ENCODE data around the gene SND1. TPM values are rescaled to one million over a fixed set of nuclear protein-coding genes. Genes with fewer than 3 reads are reported as not detected.

Gene SND1
- total RNA-seq, 3 donors from 2014 or later, result 260 to 267 (median 267) TPM

GRCh38 chr7:127888825-127889224, 236.8 kb downstream of the SND1 start:
- Mint-ChIP-seq H3K27me3 (ENCODE audit: low read depth) (no peaks in the 10 kb centered on the region), H3K36me3 (ENCODE audit: insufficient read depth) (peaks cover 67% of the 10 kb centered on the region)
- ATAC-seq, result no peak

GRCh38 chr7:127889677-127890076, 237.7 kb downstream of the SND1 start:
- no peak for DNase-seq
- no peaks in the 10 kb centered on the region for H3K9me3 Mint-ChIP-seq
- H3K4me3 Mint-ChIP-seq, result no peak overlapping the region
- no peaks in the 10 kb centered on the region for H3K27me3 Mint-ChIP-seq (ENCODE audit: low read depth)
- ATAC-seq, result no peak
- H3K4me1 Mint-ChIP-seq (ENCODE audit: low read depth), result peaks cover 7% of the 10 kb centered on the region
- peaks cover 62% of the 10 kb centered on the region for H3K36me3 Mint-ChIP-seq (ENCODE audit: insufficient read depth)

More at GRCh38 chr7:127888825-127889224, 236.8 kb downstream of the SND1 start:
- Mint-ChIP-seq H3K4me1 (ENCODE audit: low read depth) (peaks cover 7% of the 10 kb centered on the region), H3K4me3 (no peak overlapping the region), H3K9me3 (no peaks in the 10 kb centered on the region)
- DNase-seq, result no peak

- peaks cover 59% of the 10 kb centered on the region for H3K36me3 Mint-ChIP-seq (ENCODE audit: insufficient read depth)
- no peak overlapping the region for H3K4me3 Mint-ChIP-seq
- ATAC-seq (no peak), DNase-seq (no peak)
- H3K27me3 Mint-ChIP-seq (ENCODE audit: low read depth), result no peaks in the 10 kb centered on the region
- H3K9me3 Mint-ChIP-seq, result no peaks in the 10 kb centered on the region
- peaks cover 7% of the 10 kb centered on the region for H3K4me1 Mint-ChIP-seq (ENCODE audit: low read depth)
Measured at GRCh38 chr7:127890726-127891125, 238.7 kb downstream of the SND1 start.

- DNase-seq, result no peak
- Mint-ChIP-seq H3K36me3 (ENCODE audit: insufficient read depth) (peaks cover 57% of the 10 kb centered on the region), H3K4me1 (ENCODE audit: low read depth) (peaks cover 7% of the 10 kb centered on the region), H3K9me3 (no peaks in the 10 kb centered on the region), H3K27me3 (ENCODE audit: low read depth) (no peaks in the 10 kb centered on the region), H3K4me3 (no peak overlapping the region)
- ATAC-seq, result no peak
Measured at GRCh38 chr7:127891144-127891543, 239.2 kb downstream of the SND1 start.

- Mint-ChIP-seq H3K9me3 (no peaks in the 10 kb centered on the region), H3K4me1 (ENCODE audit: low read depth) (peaks cover 7% of the 10 kb centered on the region), H3K4me3 (no peak overlapping the region), H3K36me3 (ENCODE audit: insufficient read depth) (peaks cover 55% of the 10 kb centered on the region), H3K27me3 (ENCODE audit: low read depth) (no peaks in the 10 kb centered on the region)
- no peak for DNase-seq
- no peak for ATAC-seq
Measured at GRCh38 chr7:127891854-127892438, 240.0 kb downstream of the SND1 start.

GRCh38 chr7:127892488-127893314, 240.7 kb downstream of the SND1 start:
- H3K4me3 Mint-ChIP-seq, result no peak overlapping the region
- H3K4me1 Mint-ChIP-seq (ENCODE audit: low read depth), result peaks cover 7% of the 10 kb centered on the region
- no peak for ATAC-seq
- H3K36me3 Mint-ChIP-seq (ENCODE audit: insufficient read depth), result peaks cover 50% of the 10 kb centered on the region
- no peak for DNase-seq
- H3K9me3 Mint-ChIP-seq, result no peaks in the 10 kb centered on the region
- H3K27me3 Mint-ChIP-seq (ENCODE audit: low read depth), result no peaks in the 10 kb centered on the region

- H3K27me3 Mint-ChIP-seq (ENCODE audit: low read depth), result no peaks in the 10 kb centered on the region
- DNase-seq, result no peak
- H3K36me3 Mint-ChIP-seq (ENCODE audit: insufficient read depth), result peaks cover 42% of the 10 kb centered on the region
- H3K4me1 Mint-ChIP-seq (ENCODE audit: low read depth), result peaks cover 7% of the 10 kb centered on the region
- no peak overlapping the region for H3K4me3 Mint-ChIP-seq
- no peaks in the 10 kb centered on the region for H3K9me3 Mint-ChIP-seq
- ATAC-seq, result no peak
Measured at GRCh38 chr7:127893547-127893946, 241.6 kb downstream of the SND1 start.

GRCh38 chr7:127894588-127894987, 242.6 kb downstream of the SND1 start:
- peaks cover 7% of the 10 kb centered on the region for H3K4me1 Mint-ChIP-seq (ENCODE audit: low read depth)
- no peaks in the 10 kb centered on the region for H3K9me3 Mint-ChIP-seq
- DNase-seq (no peak), ATAC-seq (no peak)
- peaks cover 41% of the 10 kb centered on the region for H3K36me3 Mint-ChIP-seq (ENCODE audit: insufficient read depth)
- H3K4me3 Mint-ChIP-seq, result no peak overlapping the region
- H3K27me3 Mint-ChIP-seq (ENCODE audit: low read depth), result no peaks in the 10 kb centered on the region

GRCh38 chr7:127895360-127895759, 243.4 kb downstream of the SND1 start:
- Mint-ChIP-seq H3K27me3 (ENCODE audit: low read depth) (no peaks in the 10 kb centered on the region), H3K4me3 (no peak overlapping the region), H3K4me1 (ENCODE audit: low read depth) (peaks cover 7% of the 10 kb centered on the region), H3K9me3 (no peaks in the 10 kb centered on the region), H3K36me3 (ENCODE audit: insufficient read depth) (peaks cover 38% of the 10 kb centered on the region)
- DNase-seq, result no peak
- ATAC-seq, result no peak

- no peak for DNase-seq
- ATAC-seq, result no peak
- Mint-ChIP-seq H3K9me3 (no peaks in the 10 kb centered on the region), H3K4me1 (ENCODE audit: low read depth) (peaks cover 4% of the 10 kb centered on the region), H3K36me3 (ENCODE audit: insufficient read depth) (peaks cover 35% of the 10 kb centered on the region), H3K4me3 (no peak overlapping the region), H3K27me3 (ENCODE audit: low read depth) (no peaks in the 10 kb centered on the region)
Measured at GRCh38 chr7:127895814-127896280, 243.9 kb downstream of the SND1 start.

GRCh38 chr7:127896659-127897058, 244.7 kb downstream of the SND1 start:
- H3K4me1 Mint-ChIP-seq (ENCODE audit: low read depth), result peaks cover 5% of the 10 kb centered on the region
- H3K36me3 Mint-ChIP-seq (ENCODE audit: insufficient read depth), result peaks cover 27% of the 10 kb centered on the region
- no peaks in the 10 kb centered on the region for H3K27me3 Mint-ChIP-seq (ENCODE audit: low read depth)
- no peak overlapping the region for H3K4me3 Mint-ChIP-seq
- no peaks in the 10 kb centered on the region for H3K9me3 Mint-ChIP-seq
- no peak for ATAC-seq
- DNase-seq, result no peak

GRCh38 chr7:127897704-127898454, 245.9 kb downstream of the SND1 start:
- DNase-seq (no peak), ATAC-seq (peak; percentile 80 to 85)
- no peaks in the 10 kb centered on the region for H3K27me3 Mint-ChIP-seq (ENCODE audit: low read depth)
- H3K4me3 Mint-ChIP-seq, result no peak overlapping the region
- peaks cover 21% of the 10 kb centered on the region for H3K36me3 Mint-ChIP-seq (ENCODE audit: insufficient read depth)
- H3K4me1 Mint-ChIP-seq (ENCODE audit: low read depth), result peaks cover 12% of the 10 kb centered on the region
- no peaks in the 10 kb centered on the region for H3K9me3 Mint-ChIP-seq

- Mint-ChIP-seq H3K4me3 (no peak overlapping the region), H3K9me3 (no peaks in the 10 kb centered on the region), H3K27me3 (ENCODE audit: low read depth) (no peaks in the 10 kb centered on the region), H3K4me1 (ENCODE audit: low read depth) (peaks cover 13% of the 10 kb centered on the region), H3K36me3 (ENCODE audit: insufficient read depth) (peaks cover 13% of the 10 kb centered on the region)
- DNase-seq (no peak), ATAC-seq (no peak)
Measured at GRCh38 chr7:127899411-127899810, 247.4 kb downstream of the SND1 start.

GRCh38 chr7:127900141-127900540, 248.1 kb downstream of the SND1 start:
- no peak for DNase-seq
- no peaks in the 10 kb centered on the region for H3K27me3 Mint-ChIP-seq (ENCODE audit: low read depth)
- peaks cover 15% of the 10 kb centered on the region for H3K4me1 Mint-ChIP-seq (ENCODE audit: low read depth)
- H3K4me3 Mint-ChIP-seq, result no peak overlapping the region
- no peaks in the 10 kb centered on the region for H3K9me3 Mint-ChIP-seq
- no peak for ATAC-seq
- peaks cover 19% of the 10 kb centered on the region for H3K36me3 Mint-ChIP-seq (ENCODE audit: insufficient read depth)
